Left renal pelvis (tissue), 4 donors: ENCODE results near the gene FCRLA. TPM values are rescaled to one million over a fixed set of nuclear protein-coding genes. Genes with fewer than 3 reads are reported as not detected.
"Not testable (repeated sequence)": the region's sequence is repeated elsewhere in the genome, so short reads cannot be mapped to it uniquely, and the experiment has no call there.

Experiments
- DNase-seq, 4 donors: peaks; one replicate each; pipeline ENCODE4 v3.0.0-alpha.2; 2013; ENCODE audit warnings: low read depth in 4 of 4, low spot score in 3 of 4
- polyA plus RNA-seq, 4 donors: library from polyadenylated mRNA; unstranded; fragments of 120-200 nt; gene quantifications; one replicate each; pipeline ENCODE4 v1.2.1, GENCODE V29; 2013; ENCODE audit not compliant: insufficient read length in 4 of 4

The FCRLA gene, protein sequence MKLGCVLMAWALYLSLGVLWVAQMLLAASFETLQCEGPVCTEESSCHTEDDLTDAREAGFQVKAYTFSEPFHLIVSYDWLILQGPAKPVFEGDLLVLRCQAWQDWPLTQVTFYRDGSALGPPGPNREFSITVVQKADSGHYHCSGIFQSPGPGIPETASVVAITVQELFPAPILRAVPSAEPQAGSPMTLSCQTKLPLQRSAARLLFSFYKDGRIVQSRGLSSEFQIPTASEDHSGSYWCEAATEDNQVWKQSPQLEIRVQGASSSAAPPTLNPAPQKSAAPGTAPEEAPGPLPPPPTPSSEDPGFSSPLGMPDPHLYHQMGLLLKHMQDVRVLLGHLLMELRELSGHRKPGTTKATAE
- under 1 TPM in 3 of 4 donors, not detected in 1; 0.10 to 0.56 (median 0.23) TPM for polyA plus RNA-seq

DNA sequence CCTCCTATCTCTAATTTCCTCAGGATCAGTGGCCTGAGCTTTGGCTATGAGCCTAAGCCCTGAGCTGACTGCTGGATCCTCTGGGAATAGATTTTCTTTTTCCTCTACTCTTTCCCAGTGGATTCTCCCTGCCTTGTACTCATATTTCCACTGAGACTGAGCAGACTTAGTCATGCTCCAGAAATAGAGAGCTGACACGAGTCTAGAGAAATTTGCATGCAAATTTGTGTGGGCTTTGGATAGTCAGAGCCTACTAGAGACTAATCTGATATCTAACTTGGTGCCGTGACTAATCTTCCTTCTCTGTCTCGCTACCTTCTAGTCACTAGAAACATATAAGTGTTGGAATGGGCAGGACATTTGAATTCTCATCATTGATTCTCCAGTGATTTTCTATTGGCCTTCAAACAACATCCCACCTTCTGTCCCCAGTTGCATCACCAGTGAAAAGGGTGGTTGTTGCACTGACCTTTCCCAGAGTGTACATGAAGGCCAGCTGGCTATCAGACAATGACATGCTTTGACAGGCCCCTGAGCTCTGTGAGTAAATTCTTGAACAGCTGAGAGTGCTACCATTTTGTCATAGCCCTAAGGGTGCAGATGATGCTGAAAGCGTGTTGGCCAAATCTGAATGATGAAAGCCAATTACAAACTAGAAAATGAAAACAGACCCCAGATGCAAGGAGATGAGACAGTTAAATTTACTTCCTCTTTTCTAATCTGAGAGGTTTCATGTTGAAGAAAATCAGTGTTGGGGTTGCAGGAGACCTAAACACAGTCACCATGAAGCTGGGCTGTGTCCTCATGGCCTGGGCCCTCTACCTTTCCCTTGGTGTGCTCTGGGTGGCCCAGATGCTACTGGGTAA lies at the start of gene FCRLA:
Gene FCRLA (plus strand): TSS at position 748 of the 866 bp plus-strand sequence. CDS start 36 bp downstream, at position 784.
- DNase-seq, result no peak

DNA sequence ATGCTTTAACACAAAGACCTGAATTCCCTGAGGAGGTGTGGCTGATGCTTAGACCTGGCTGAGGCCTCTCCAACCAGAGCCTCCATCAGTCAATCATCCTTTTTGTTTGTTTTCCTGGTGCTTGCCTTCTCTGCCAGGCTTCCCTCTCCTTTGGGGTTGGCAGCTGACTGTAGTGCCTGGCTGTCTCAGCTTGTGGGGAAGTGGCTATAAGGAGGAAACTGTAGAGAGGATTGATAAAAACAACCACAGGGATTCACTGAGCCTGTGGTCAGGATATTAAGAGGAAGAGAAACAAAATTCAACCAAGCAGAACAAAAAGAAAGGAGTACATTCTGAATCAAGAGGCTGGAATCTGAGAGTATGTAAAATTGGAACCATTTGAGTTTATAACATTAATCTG lies 48.5 kb upstream of the FCRLA start:
- not testable (repeated sequence) for DNase-seq

DNA sequence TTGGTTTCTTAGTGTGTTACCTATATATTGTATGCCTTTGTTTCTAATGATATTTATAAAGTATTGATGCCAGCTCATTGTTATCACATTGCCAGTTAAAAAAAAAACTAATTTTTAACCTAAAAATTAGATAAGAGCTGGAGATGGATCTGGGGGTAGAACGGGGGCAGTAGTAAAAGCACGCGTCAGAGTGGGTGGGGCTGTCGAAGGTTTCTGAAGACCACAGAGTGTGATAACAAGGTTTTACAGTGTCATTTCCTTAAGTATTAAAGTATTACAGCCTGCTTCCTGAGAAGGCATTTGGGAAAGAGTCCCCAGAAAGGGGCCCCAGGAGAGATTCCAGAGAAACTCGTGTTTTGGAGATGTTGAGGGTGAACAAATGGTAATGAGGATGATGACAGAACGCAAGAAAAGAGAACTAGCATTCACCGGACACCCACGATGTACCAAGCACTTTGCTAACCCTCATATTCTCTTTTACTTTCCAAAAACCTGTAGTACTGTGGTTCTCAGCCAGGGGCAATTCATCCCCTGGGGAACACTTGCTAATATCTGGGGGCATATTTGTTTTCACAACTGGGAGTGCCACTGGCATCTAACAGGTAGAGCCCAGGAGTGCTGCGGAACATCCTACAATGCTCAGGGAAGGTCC lies 45.2 kb upstream of the FCRLA start:
- DNase-seq, result not testable (repeated sequence)

DNA sequence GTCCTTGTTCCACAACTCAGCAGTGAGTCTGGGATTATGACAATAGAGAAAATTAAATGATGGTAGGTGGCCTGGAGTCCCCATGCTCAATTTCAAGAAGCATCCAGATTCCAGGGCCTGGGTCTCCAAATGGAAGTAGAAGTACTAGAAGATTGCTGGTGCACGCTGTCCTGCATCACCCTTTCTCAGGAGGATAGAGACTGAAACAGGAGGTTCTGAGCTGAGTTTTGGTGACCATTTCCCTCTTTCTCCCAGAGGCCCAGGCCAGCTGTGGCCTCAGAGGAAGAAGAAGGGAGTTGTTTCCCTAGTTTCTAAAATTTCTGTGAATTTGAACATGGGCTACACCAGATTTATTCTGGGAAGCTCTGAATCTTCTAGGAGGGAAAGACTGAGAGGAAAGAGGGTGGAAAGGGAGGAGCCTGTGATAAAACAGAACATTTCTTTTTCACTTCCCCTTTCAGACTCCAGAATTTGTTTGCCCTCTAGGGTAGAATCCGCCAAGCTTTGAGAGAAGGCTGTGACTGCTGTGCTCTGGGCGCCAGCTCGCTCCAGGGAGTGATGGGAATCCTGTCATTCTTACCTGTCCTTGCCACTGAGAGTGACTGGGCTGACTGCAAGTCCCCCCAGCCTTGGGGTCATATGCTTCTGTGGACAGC lies 44.2 kb upstream of the FCRLA start, which contains the start of gene FCGR2B:
Gene FCGR2B (plus strand): TSS at position 460 of the 656 bp plus-strand sequence. CDS start 99 bp downstream, at position 559.
- DNase-seq, result not testable (repeated sequence)

DNA sequence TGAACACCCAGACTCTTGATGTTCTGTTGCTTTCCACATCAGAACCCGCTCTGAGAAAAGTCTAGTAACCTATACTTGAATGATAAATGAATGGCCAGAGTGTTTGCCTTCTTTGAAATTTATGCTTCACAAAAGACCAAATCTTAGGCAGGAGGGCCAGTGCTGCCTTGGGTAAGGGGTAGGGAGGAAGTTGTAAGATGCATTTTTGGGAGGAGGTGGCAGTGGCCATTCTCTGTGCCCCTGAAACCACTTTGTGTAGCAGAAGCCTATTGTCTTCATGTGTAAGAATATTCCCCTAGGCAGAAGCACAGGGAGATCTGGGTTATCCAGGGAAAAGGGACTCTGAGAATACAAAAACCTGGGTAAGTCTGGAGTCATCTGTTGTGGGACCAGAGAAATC lies 43.5 kb upstream of the FCRLA start:
- not testable (repeated sequence) for DNase-seq

DNA sequence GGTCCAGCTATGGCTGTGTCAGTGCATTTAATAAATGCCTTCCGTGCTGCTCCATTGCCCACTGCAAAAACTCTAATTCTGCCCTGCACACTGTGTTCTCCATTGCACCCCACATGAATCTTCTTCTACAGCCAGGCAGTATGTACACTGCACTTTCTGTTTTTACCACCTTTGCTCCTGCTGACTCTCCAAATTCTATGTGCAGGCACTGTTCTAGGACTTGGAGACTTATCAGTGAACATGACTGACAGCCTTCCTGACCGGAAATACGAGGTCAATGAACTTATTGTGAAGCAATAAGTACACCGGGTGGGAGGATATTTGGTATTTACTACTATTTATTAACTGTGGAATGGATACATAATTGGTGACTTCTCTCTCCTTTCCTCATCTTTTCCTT lies 42.3 kb upstream of the FCRLA start:
- DNase-seq, result not testable (repeated sequence)

DNA sequence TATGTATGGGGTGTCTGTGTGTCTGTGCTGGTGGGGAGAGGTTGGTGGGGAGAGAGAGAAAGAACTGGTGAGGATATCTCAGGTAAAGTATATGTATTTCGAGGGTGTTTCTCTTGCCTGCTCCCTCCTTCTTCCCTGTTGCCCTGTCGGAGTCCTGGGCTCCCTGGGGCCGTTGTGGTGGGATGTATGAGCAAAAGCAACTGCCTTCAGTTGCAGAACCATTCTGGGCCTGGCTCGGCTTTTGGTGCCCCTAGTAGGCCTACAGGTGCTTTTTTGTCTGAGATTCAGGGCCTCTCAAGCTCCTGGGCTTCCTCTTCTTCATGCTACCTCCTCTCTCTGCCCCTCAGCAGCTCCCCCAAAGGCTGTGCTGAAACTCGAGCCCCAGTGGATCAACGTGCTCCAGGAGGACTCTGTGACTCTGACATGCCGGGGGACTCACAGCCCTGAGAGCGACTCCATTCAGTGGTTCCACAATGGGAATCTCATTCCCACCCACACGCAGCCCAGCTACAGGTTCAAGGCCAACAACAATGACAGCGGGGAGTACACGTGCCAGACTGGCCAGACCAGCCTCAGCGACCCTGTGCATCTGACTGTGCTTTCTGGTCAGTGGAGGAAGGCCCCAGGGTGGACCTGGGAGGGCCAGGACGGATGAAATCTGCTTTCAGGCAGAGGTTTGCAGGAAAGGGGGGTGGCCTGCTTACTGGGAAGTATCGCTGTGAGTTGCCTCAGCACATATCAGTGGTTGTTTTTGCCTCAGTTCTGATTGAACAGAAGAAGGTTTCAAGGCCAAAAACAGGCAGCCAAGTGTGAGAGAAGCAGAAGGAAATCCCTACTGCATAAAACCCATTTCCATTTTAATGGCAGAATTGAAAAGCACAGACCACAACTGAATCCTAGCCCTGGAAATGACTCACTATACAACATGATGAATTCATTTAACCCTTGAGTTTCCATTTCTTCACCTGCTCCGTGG lies 35.7 kb upstream of the FCRLA start:
- DNase-seq, result not testable (repeated sequence)

DNA sequence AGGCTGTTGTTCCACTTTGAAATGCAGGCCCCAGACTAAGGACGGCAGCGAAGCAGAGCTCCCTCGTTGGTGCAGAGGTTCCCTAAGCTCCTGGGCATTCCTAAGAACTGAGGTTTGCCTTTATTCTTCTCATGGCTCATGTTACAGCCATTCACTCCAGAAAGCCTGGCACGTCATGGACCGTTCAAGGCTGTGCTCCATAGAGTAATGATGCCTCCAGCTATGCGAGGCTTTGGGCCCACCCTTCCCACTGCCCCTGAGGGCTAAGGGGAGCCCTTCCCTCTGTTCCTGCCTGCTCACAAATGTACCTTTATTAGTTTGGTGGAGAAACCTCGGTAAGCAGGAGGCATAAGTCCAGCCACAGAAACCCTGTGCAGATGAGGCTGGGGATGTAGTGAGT lies 33.6 kb upstream of the FCRLA start:
- DNase-seq, result not testable (repeated sequence)

DNA sequence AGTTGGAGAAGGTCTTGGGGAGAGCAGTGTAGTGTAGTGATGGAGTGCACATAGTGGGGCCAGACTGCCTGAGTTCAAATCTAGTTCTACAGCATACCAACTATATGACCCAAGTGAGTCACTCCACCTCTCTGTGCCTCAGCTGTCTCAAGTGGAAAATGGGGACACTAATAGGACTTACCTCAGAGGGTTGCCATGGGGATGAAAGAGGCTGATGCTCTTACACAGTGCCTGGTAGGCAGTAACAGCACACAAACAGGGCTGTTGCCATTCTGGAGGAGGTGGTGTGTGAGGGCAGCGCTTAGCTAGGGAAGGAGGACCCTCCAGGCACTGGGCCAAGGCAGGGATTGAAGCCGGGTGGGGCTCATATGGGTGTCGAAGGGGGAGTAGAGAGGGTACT lies 32.6 kb upstream of the FCRLA start:
- DNase-seq, result not testable (repeated sequence)

DNA sequence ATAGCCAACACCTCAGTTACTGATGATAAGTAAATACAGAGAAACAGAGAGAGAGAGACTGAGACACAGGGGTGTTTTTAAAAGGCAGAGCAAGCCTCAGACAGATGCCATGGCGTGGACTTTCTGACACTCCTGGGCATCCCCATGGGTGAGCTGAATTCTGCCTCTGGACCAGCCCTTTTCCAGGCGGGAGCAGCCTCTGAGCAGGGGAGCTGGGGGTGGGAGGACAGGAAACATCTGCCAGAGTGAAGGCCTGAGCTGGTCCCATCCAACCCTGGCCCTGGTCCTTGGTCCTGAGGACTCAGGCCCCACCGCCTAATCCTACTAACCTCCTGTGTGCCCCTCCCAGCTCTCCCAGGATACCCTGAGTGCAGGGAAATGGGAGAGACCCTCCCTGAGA lies 32.1 kb upstream of the FCRLA start:
- DNase-seq, result not testable (repeated sequence)

DNA sequence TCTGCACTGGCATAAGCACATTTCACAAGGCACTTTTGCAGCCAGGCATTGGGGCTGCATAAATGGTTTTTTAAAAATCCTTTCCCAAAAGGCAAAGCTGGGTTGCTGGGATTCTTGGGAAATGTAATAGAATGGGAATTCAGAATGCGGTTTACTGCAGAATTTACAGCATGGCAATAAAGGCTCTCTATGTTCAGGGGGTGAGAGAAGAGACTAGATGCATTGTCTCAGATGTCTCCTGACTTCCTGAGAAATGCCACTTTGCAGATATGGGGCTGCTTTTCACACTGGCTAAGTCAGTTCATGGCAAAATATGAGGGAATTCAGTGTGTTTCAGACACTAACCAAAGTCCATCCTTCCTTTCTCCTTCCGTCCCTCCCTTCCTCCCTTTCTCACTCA lies 30.6 kb upstream of the FCRLA start:
- no peak for DNase-seq

DNA sequence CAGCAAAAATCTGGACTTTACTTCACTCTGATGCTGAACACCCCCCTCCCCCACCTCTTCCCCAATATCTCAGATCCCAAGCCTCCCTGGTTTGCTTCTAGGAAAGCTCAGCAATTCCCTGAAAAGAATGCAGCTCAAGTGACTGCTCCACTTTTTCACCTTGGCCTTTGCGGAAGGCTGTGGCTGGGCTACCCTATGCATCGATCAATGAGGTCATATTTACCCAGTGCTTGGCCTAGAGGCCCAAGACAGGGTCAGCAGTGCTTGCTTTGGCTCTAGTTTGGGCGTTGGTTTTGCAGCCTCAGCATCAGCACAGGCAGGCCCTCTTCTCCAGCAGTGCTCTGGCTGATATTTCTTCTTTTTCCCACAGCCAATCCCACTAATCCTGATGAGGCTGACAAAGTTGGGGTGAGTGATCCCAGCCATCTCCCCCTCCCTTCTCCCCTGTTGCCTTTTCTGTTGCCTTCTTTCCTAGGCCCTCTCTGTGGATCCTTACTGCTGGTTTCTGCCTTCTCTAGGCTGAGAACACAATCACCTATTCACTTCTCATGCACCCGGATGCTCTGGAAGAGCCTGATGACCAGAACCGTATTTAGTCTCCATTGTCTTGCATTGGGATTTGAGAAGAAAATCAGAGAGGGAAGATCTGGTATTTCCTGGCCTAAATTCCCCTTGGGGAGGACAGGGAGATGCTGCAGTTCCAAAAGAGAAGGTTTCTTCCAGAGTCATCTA lies 29.9 kb upstream of the FCRLA start:
- DNase-seq, result no peak

DNA sequence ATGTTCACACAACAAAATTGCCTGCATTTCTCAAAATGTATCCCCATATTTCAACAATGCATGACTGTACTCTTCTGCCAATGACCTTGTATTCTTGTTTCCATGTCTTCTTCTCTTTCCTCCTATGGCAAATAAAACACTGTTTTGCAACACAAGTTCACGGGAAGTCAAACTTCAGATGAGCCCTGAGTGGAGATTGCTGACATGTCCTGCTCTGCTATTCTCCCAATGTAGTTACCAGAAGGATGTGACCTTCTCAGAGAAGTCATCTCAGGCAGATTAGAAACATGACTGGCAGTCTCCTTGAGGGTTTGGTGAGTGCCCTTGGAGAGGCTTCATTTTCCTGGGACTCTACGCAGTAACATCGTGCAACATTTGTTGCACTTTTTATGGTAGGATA lies 28.5 kb upstream of the FCRLA start:
- DNase-seq, result no peak

DNA sequence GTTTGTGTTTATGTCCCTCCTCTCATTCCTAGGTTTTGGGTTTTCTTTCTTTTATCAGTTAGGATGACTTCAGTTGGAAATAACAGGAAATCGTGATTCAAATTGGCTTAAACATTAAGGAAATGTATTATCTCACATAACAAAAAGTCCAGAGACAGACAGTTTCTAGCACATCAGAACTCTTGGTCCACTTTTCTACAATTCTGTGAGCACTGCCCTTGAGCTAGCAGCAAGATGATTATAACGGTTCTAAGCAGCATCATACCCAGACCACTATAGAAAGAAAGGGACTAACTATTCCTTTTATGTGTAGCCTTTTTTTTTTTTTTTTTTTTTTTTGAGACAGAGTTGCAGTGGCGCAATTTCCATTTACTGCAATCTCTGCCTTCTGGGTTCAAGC lies 25.1 kb upstream of the FCRLA start:
- no peak for DNase-seq

DNA sequence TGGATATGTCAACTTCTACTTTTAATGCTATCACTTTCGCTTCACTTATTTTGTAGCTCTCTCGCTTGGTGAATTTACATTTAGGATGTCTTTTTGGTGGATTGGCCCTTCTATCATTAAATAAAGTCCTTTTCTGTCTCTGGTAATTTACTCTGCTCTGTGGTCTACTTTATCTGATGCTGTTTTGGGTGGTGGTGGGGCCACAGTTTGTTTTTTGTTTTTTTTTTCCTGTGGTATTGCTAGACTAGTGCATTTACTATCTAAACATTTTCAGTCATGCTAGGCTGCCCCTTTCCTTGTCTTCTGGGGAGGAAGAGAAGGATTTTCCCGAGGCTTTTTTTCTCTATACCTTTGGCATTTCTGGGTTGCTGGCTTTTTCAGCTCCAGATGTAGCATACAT lies 18.1 kb upstream of the FCRLA start:
- no peak for DNase-seq

DNA sequence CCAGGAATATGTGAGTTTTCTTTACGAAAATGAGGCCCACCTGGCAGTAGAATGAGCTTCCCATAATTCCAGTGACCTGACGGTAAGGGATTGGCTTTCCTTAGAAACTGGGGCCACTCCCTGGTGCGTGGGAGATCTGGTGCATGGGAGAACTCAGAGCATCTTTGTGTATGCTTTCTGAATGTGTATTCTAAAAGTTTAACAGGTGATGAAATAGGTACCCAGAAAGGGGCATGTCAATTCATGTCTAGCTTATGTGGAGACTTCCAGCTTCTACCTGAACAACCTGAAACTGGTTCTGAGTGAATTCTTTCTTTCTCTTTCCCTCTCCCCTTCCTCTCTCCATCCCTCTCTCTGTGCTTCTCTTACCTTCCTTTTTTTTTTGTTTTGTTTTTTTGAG lies 15.2 kb upstream of the FCRLA start:
- DNase-seq, result no peak

DNA sequence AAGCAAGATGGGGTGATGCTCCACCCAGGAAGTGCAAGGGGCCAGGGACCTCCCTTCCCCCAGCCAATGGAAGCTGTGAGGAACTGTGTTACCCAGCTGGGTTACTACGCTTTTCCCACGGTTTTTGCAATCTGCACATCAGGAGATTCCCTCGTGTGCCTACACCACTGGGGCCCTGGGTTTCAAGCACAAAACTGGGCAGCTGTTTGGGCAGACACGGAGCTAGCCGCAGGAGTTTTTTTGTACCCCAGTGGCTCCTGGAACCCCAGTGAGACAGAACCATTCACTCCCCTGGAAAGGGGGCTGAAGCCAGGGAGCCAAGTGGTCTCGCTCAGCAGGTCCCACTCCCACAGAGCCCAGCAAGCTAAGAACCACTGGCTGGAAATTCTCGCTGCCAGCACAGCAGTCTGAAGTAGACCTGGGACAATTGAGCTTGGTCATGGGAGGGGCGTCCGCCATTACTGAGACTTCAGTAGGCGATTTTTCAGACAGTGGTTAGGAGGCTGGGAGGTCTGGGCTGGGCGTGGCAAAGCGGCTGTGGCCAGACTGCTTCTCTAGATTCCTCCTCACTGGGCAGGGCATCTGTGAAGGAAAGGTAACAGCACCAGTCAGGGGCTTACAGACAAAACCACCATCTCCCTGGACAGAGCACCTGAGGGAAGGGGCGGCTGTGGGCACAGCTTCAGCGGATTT lies 13.9 kb upstream of the FCRLA start:
- not testable (repeated sequence) for DNase-seq

DNA sequence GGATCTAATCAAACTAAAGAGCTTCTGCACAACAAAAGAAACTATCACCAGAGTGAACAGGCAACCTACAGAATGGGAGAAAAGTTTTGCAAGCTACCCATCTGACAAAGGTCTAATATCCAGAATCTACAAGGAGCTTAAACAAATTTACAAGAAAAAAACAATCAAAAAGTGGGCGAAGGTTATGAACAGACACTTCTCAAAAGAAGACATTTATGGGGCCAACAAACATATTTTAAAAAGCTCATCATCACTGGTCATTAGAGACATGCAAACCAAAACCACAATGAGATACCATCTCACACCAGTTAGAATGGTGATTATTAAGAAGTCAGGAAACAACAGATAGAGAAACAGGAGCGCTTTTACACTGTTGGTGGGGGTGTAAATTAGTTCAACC lies 8.7 kb upstream of the FCRLA start:
- DNase-seq, result not testable (repeated sequence)
